K562 (cell line): Measurements from ENCODE around the gene ETNK1.

Experiments
- ARID3B ChIP-seq: fragments of 250-450 bp; sonication (Bioruptor Pico); IDR thresholded peaks from 2 replicates; pipeline ENCODE4 v1.4.0; 2020; ENCODE audit warnings: borderline replicate concordance
- CTCF ChIP-seq, 3 experiments: IDR thresholded peaks in 2 of 3; conservative IDR thresholded peaks in 1 of 3; 2 replicates each; pipeline ENCODE4 v1.5.1; 2011 to 2012; ENCODE audit warnings: low read length in 3 of 3, mild to moderate bottlenecking in 3 of 3, control low read depth in 2 of 3, improper control_type of control experiment in 1 of 3, inconsistent platforms in 1 of 3, low read depth in 1 of 3, mixed read lengths in 1 of 3, moderate library complexity in 1 of 3; ENCODE audit not compliant: insufficient read depth in 2 of 3
- KDM5B ChIP-seq: fragments of 200-600 bp; sonication (generic); IDR thresholded peaks from 2 replicates; pipeline ENCODE4 v1.6.1; 2012; ENCODE audit warnings: low read depth, mild to moderate bottlenecking, moderate library complexity, low read length, control low read depth, inconsistent platforms; ENCODE audit not compliant: insufficient replicate concordance
- PML ChIP-seq: IDR thresholded peaks from 2 replicates; pipeline ENCODE4 v1.6.1; 2012; ENCODE audit warnings: low read length, inconsistent platforms
- SP2 ChIP-seq: IDR thresholded peaks from 2 replicates; pipeline ENCODE4 v1.6.1; 2011; ENCODE audit warnings: mild to moderate bottlenecking, low read depth, low read length, moderate library complexity; ENCODE audit not compliant: poor library complexity, severe bottlenecking; ENCODE audit errors: extremely low read depth
- ZFX ChIP-seq: sonication (generic); formaldehyde crosslinking; IDR thresholded peaks from 2 replicates; pipeline ENCODE4 v1.8.0; 2022; ENCODE audit warnings: mild to moderate bottlenecking, missing genetic modification reagents, moderate library complexity

GRCh38 chr12:22600181-22600580 is 24.8 kb upstream of the ETNK1 start:
- TF ChIP-seq CTCF (IDR thresholded peaks at IDR 0.05 in 2 of 3, conservative IDR thresholded peaks at IDR 0.05 in 1 of 3; ENCODE audit: insufficient read depth in 2 of 3, low read depth in 1 of 3, low read length in 3 of 3) (no peak), KDM5B (no peak), SP2 (no peak), ZFX (no peak), PML (no peak), ARID3B (CRISPR knock-in tag) (no peak)
